CD4-positive, CD25-positive, alpha-beta regulatory T cell (primary cell): ENCODE measurements around the gene LDHB. TPM values are rescaled to one million over a fixed set of nuclear protein-coding genes. Genes with fewer than 3 reads are reported as not detected.
"Not testable (repeated sequence)": the region's sequence is repeated elsewhere in the genome, so short reads cannot be mapped to it uniquely, and the experiment has no call there.

ENCODE experiments used
- ATAC-seq, 2 donors: fragments of 150-1000 bp; cut with Tn5 transposase; one replicate each; pipeline ENCODE4 v1.10.0; 2021; ENCODE audit warnings: low read depth in 2 of 2, moderate number of reproducible peaks in 2 of 2, moderate library complexity in 1 of 2
- DNase-seq, 3 donors: peaks; one replicate each; pipeline versions ENCODE4 v3.0.0 to v3.0.0-alpha.2; 2012 to 2022; ENCODE audit warnings: mixed read lengths in 1 of 3
- H3K27ac ChIP-seq: one replicate; pipeline ENCODE4 v1.7.0; 2013; ENCODE audit warnings: mild to moderate bottlenecking, low read length; ENCODE audit not compliant: insufficient read depth, poor library complexity, severe bottlenecking
- H3K27me3 ChIP-seq: one replicate; pipeline ENCODE4 v1.7.0; 2013; ENCODE audit warnings: low read length; ENCODE audit not compliant: control insufficient read depth, insufficient read depth
- H3K36me3 ChIP-seq: one replicate; pipeline ENCODE4 v1.7.0; 2013; ENCODE audit warnings: mild to moderate bottlenecking, low read length, moderate library complexity; ENCODE audit not compliant: control insufficient read depth, insufficient read depth
- H3K4me1 ChIP-seq: 2 replicates; pipeline ENCODE4 v1.7.0; 2013; ENCODE audit warnings: mild to moderate bottlenecking, low read length; ENCODE audit not compliant: insufficient read depth, control insufficient read depth, poor library complexity, severe bottlenecking
- H3K4me3 ChIP-seq: one replicate; pipeline ENCODE4 v1.7.0; 2013; ENCODE audit warnings: low read depth, mild to moderate bottlenecking, low read length, moderate library complexity
- H3K9me3 ChIP-seq, 2 experiments: 1 replicate in 1 of 2; 2 replicates in 1 of 2; pipeline ENCODE4 v1.7.0; 2013; ENCODE audit warnings: low read length in 2 of 2, mild to moderate bottlenecking in 1 of 2, moderate library complexity in 1 of 2; ENCODE audit not compliant: control insufficient read depth in 2 of 2
- H3K27ac Mint-ChIP-seq, 3 donors: one replicate each; pipeline ENCODE4 v1.8.0; 2020 to 2022; ENCODE audit warnings: mild to moderate bottlenecking in 3 of 3, mixed read lengths in 3 of 3, moderate library complexity in 2 of 3
- H3K27me3 Mint-ChIP-seq: one replicate; pipeline ENCODE4 v1.8.0; 2022; ENCODE audit warnings: mild to moderate bottlenecking, mixed read lengths
- H3K36me3 Mint-ChIP-seq: one replicate; pipeline ENCODE4 v1.8.0; 2020; ENCODE audit warnings: mixed read lengths
- H3K4me1 Mint-ChIP-seq, 4 donors: one replicate each; pipeline ENCODE4 v1.8.0; 2020 to 2022; ENCODE audit warnings: mixed read lengths in 4 of 4, mild to moderate bottlenecking in 1 of 4
- H3K4me3 Mint-ChIP-seq, 4 donors: one replicate each; pipeline ENCODE4 v1.8.0; 2020 to 2022; ENCODE audit warnings: mild to moderate bottlenecking in 4 of 4, mixed read lengths in 4 of 4, moderate library complexity in 3 of 4
- H3K9me3 Mint-ChIP-seq, 7 donors: one replicate each; pipeline ENCODE4 v1.8.0; 2020 to 2022; ENCODE audit warnings: mixed read lengths in 7 of 7, mild to moderate bottlenecking in 3 of 7, moderate library complexity in 2 of 7
- polyA plus RNA-seq, 4 donors: library from polyadenylated mRNA; unstranded; fragments of 300-500 nt; fragmentation: Illumina TruSeq; gene quantifications; one replicate each; pipeline ENCODE4 v1.2.3, GENCODE V29; 2021
- total RNA-seq: library from RNA; stranded (reverse); gene quantifications from one replicate; pipeline ENCODE4 v1.2.3, GENCODE V29; 2022

LDHB gene
- total and polyA plus RNA-seq, 5 donors from 2014 or later = 602 to 2,327 (median 2,045) TPM

- peaks cover 0 to 6% (median 0%) of the 10 kb centered on the region in 4 donors for H3K4me1 Mint-ChIP-seq
- Histone ChIP-seq H3K36me3 (no peaks in the 10 kb centered on the region), H3K27ac (no peak overlapping the region), H3K4me1 (no peaks in the 10 kb centered on the region), H3K9me3 (no peaks in the 10 kb centered on the region), H3K27me3 (no peaks in the 10 kb centered on the region), H3K4me3 (no peak overlapping the region)
- ATAC-seq (no peak), DNase-seq (no peak)
- no peak overlapping the region for H3K4me3 Mint-ChIP-seq
- no peaks in the 10 kb centered on the region for H3K36me3 Mint-ChIP-seq
- H3K9me3 Mint-ChIP-seq = peaks cover 0 to 4% (median 0%) of the 10 kb centered on the region in 7 donors
- H3K27ac Mint-ChIP-seq = peak overlapping the region in 1 of 3 donors; percentile 21
- H3K27me3 Mint-ChIP-seq = peaks cover 12% of the 10 kb centered on the region
Observed at GRCh38 chr12:21598651-21599050, 59.0 kb downstream of the LDHB start.

- H3K27me3 Mint-ChIP-seq = peaks cover 20% of the 10 kb centered on the region
- not testable (repeated sequence) for H3K4me3 Mint-ChIP-seq, H3K36me3 Mint-ChIP-seq, H3K27ac ChIP-seq, H3K27ac Mint-ChIP-seq, H3K36me3 ChIP-seq, H3K4me1 ChIP-seq, ATAC-seq, DNase-seq, H3K4me3 ChIP-seq, H3K4me1 Mint-ChIP-seq, H3K27me3 ChIP-seq
- H3K9me3 ChIP-seq = peaks cover 15 to 17% of the 10 kb centered on the region in 2 experiments
- H3K9me3 Mint-ChIP-seq = peaks cover 0 to 15% (median 7%) of the 10 kb centered on the region in 7 donors
Observed at GRCh38 chr12:21595356-21595755, 62.3 kb downstream of the LDHB start.

DNA sequence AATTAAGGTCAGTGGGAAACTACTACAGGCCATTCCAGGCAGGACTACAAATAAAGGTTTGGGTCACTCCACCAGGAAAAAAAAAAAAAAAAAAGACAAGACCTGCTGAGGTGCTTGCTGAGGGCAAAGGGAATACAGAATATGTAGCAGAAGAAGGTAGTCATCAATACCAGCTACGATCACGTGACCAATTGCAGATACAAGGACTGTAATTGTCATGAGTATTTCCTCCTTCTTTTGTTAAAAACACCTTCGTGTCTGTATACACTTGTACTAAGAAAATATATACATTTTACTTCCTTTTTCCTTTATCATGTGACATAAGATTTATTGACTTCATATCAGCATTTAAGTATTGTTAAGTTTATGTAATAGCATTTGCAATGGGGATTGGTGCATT, 72.2 kb downstream of the LDHB start:
- no peak for DNase-seq
- Histone ChIP-seq H3K4me3 (no peak overlapping the region), H3K9me3 (peaks cover 0 to 4% of the 10 kb centered on the region in 2 experiments), H3K4me1 (no peaks in the 10 kb centered on the region), H3K27ac (no peak overlapping the region), H3K36me3 (no peaks in the 10 kb centered on the region), H3K27me3 (no peaks in the 10 kb centered on the region)
- no peaks in the 10 kb centered on the region for H3K4me1 Mint-ChIP-seq
- peaks cover 0 to 8% (median 4%) of the 10 kb centered on the region in 7 donors for H3K9me3 Mint-ChIP-seq
- ATAC-seq = no peak
- no peaks in the 10 kb centered on the region for H3K27me3 Mint-ChIP-seq
- H3K36me3 Mint-ChIP-seq = no peaks in the 10 kb centered on the region
- H3K4me3 Mint-ChIP-seq = no peak overlapping the region
- H3K27ac Mint-ChIP-seq = no peak overlapping the region

Other genes starting within 250 kb of the LDHB start
- gene PYROXD1, start 220.2 kb downstream of the LDHB start, total RNA-seq = 61.8 TPM
- gene PYROXD1, start 220.2 kb downstream of the LDHB start, polyA plus RNA-seq = 10 to 100 TPM; 25.9 to 46.0 (median 38.9) TPM
- 39.6 TPM for gene RECQL, start 156.2 kb downstream of the LDHB start, total RNA-seq
- 10 to 100 TPM; 66.5 to 84.4 (median 75.3) TPM for gene RECQL, start 156.2 kb downstream of the LDHB start, polyA plus RNA-seq
- 40.5 TPM for gene GOLT1B, start 156.1 kb downstream of the LDHB start, total RNA-seq
- 10 to 100 TPM; 28.9 to 43.1 (median 32.8) TPM for gene GOLT1B, start 156.1 kb downstream of the LDHB start, polyA plus RNA-seq
- 0.76 TPM for gene SPX, start 131.5 kb downstream of the LDHB start, total RNA-seq
- under 1 TPM in 3 of 4 donors, not detected in 1; 0.09 to 0.59 (median 0.17) TPM for gene SPX, start 131.5 kb downstream of the LDHB start, polyA plus RNA-seq
- not detected for gene GYS2, start 53.0 kb downstream of the LDHB start, total RNA-seq
- gene GYS2, start 53.0 kb downstream of the LDHB start, polyA plus RNA-seq = under 1 TPM in 2 of 4 donors, not detected in 2; 0.08 to 0.09 TPM
- not detected for gene KCNJ8, start 116.9 kb upstream of the LDHB start, total RNA-seq
- gene KCNJ8, start 116.9 kb upstream of the LDHB start, polyA plus RNA-seq = under 1 TPM in 1 of 4 donors, not detected in 3; 0.15 TPM